Cerebellar nuclear complex (tissue), 1 donor: ENCODE measurements around the gene ARHGAP15.

Source experiments
- DNase-seq, 2 experiments: peaks; one replicate each; lab custom pipeline; 2025; lab: John Stamatoyannopoulos, UW

Gene ARHGAP15

DNA sequence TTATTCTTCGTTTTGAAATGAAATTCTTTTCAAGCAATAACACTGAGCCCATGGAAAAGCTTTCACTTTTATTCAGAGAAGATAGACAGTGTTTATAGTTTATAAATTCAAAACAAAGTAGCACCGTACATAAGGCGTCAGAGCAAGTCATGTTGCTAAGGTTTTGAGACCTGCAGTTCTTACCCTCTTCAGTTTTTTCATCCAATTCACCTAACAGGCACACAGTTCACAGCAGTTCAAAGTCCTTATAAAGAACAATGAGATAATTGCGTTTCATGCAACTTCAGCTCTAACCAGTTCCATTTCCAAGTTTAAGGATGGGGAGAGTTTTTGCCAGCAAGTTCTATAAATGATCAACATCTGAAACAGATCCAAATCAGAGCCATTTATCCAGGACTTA is 96.7 kb downstream of the ARHGAP15 start:
- no peak for DNase-seq

- DNase-seq, result no peak
Measured at GRCh38 chr2:143226714-143227541, 97.7 kb downstream of the ARHGAP15 start.

- no peak for DNase-seq
Measured at GRCh38 chr2:143229411-143229810, 100.2 kb downstream of the ARHGAP15 start.

- no peak for DNase-seq
Measured at GRCh38 chr2:143229952-143230351, 100.7 kb downstream of the ARHGAP15 start.

GRCh38 chr2:143230506-143231253 is 101.5 kb downstream of the ARHGAP15 start:
- DNase-seq, result no peak

GRCh38 chr2:143231254-143231645 is 102.0 kb downstream of the ARHGAP15 start:
- DNase-seq, result no peak

- no peak for DNase-seq
Measured at GRCh38 chr2:143237146-143237777, 108.0 kb downstream of the ARHGAP15 start.

DNA sequence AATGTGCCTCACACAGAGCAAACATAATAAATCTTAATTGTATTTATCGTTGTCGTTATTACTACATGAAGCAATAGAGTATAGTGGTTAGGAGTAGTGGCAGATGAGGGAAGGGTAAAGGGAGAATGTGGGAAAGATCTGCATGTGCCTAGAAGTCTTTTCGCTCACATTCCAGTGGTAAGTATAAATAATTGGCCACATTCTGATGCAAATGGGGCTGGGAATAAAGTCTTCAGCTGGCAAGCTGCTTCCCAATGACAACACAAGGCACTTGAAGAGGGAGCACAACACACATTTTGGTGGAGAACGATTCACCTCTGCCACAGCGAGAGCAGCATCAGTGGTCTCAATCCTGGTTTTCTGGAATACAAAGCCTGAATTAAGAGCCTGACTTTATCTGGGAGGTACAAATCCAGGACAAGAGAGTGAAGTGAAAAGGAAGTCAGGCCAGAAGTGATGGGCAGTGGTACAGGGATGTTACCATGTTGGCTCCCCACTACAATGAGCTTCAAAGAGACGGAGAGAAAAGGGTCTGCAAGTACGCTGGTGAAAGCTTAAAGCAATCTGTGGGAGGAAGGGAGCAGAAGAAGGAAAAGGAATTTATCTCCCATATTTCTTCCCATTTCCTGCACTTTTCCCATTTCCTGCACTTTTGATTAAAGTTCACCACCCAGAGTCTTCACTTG is 112.3 kb downstream of the ARHGAP15 start:
- DNase-seq, result no peak

DNA sequence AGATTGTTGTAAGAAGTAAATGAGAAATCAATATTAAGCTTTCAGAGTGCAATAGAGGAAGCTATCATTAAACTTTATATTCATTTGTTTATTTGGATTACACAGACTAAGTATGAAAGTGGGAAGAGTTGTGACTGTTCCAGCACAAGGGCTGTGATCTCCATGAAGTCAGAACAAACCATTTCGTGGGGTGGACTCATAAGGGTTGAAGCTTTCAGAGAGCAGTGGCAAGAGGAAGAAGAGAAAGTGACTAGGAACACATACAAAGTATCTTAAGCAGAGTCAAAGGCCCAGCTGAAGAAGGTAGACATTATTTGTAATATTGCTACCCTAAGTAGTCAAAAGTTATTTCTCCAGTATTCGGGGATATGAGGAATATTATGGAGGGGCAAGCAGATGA is 117.0 kb downstream of the ARHGAP15 start:
- no peak for DNase-seq

DNA sequence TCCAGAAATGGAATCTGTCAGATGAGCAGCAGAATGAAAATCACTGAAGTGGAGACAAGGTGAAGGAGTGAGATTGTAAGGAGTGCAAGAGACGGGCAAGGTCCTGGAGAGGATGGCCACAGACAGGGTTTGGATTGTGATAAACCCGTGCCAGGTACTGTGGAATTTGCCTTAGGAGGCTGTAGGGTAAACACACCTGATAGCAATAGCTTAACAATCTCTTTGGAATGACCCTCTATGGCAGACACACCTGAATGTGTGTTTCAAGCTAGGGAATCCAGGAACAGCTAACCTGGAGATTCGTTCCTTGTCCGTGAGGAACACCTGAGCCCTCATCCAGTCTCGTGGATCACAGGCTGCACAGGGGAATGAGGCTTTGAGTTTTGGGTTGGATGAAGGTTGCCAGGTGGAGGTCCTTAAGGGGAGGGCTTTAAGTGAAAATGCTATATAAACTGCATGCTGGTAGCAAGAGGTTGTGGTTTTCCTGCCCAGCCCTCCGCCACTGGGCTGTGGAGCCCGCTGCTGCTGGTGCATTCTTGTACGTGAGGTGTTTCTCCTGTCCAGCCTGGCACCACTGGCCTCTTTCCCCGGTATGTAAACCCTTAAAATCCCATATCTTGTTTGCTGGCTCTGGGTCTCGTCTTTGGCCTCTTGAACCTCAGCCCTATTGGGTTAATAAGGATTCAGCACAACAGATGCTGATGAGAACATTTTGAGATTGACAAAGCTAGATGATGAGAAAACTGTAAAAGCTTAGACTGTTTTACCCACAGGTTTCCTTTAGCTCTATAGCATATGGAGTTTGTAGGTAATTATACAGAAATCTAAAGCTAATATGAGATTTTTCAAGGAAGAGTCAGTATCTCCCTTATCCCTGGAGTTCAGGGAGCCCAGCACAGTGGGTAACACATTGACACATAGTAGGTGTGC is 117.9 kb downstream of the ARHGAP15 start:
- no peak for DNase-seq

GRCh38 chr2:143248631-143249030 is 119.4 kb downstream of the ARHGAP15 start:
- DNase-seq, result no peak

DNA sequence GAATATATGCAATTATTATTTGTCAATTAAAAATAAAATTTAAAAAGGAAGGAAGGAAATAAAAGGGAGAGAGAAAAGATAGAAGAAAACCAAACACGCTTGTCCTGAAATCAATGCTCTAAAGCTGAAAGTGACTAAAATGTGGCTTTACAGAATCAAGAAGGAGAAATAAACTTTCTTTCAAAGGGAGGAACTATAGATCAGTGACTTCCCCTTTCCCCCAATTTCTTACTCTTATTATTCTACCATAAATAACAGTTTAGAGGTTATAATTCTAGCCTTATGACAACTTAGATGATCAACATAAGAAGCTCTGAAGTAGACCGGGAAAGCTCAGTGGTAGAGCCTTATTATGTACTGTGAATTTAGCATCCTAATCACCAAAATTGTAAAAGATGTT is 122.5 kb downstream of the ARHGAP15 start:
- DNase-seq, result no peak

- no peak for DNase-seq
Measured at GRCh38 chr2:143252138-143252907, 123.1 kb downstream of the ARHGAP15 start.

DNA sequence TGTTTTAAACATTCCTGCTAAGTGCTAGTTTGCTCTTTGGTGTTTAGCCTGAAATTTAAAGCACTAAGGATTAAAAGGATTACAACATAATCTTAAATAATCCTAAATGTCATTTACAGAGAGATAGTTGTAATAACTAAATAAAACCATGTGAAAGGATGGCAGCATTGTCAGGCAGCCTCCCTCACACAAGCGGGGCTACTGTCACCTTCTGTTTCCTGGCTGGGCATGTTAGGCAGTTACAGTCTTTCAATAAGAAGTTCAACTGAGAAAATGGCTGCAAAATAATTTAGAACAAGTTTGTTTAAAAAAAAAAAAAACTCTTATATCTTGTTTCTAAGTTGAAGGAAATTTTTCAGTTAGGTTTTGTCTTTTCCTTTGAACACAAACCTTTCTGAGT is 124.9 kb downstream of the ARHGAP15 start:
- no peak for DNase-seq

- DNase-seq, result no peak
Measured at GRCh38 chr2:143255086-143255485, 125.9 kb downstream of the ARHGAP15 start.

GRCh38 chr2:143255899-143256298 is 126.7 kb downstream of the ARHGAP15 start:
- DNase-seq, result no peak

- DNase-seq, result no peak
Measured at GRCh38 chr2:143258126-143258892, 129.1 kb downstream of the ARHGAP15 start.

- peak in 1 of 2 experiments; percentile 19 for DNase-seq
Measured at GRCh38 chr2:143259368-143259958, 130.2 kb downstream of the ARHGAP15 start.

DNA sequence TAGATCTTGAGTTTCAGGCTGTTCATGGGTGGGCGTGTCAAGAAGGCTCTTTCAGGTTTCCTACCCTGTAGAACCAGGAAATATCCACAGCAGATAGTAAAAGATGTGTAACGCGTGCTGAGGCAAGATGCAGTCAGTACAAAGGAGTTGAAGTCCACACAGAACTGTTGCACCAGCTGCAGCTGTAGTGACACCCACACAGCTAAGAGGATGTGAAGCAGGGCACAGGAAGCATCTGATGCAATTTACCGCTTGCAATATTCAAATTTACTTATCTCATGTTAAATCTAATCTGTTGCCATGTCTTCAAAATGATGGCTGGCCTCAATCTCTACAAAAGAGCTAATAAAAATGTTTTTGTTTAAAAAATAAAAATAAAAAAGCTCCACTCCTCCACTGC is 132.8 kb downstream of the ARHGAP15 start:
- no peak for DNase-seq
